Measurements from ENCODE around the gene THAP7.
A peak's percentile ranks its signal among the peaks of the same experiment; 100 is the strongest.

The THAP7 gene

DNA sequence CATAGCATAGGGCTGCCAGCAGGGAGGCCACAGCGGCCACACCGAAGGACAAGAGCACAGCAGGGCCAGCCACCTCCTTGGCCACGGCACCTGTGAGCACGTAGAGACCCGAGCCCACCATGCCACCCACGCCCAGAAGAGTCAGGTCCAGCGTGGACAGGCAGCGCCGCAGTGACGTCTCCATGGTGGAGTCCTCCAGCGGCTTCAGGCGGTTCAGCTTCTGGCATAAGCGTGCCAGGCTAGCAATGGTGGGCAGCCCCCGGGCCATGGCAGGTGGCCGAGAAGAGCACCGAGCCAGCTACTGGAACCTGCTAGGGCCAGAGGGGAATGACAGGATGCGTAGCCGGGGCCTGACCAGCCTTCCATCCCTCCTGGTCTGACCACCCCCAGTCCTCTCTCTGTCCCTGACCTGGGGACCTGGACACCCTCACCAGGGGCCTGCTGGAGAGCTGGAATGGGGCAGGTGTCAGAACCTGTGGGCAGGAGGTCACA lies 29.7 kb upstream of the THAP7 start:
- H3K27me3 ChIP-seq (ENCODE audit: insufficient read depth, low read depth, severe bottlenecking), result no peaks in the 10 kb centered on the region
- no peak overlapping the region for H3K4me3 ChIP-seq (ENCODE audit: low read depth, low read length)

DNA sequence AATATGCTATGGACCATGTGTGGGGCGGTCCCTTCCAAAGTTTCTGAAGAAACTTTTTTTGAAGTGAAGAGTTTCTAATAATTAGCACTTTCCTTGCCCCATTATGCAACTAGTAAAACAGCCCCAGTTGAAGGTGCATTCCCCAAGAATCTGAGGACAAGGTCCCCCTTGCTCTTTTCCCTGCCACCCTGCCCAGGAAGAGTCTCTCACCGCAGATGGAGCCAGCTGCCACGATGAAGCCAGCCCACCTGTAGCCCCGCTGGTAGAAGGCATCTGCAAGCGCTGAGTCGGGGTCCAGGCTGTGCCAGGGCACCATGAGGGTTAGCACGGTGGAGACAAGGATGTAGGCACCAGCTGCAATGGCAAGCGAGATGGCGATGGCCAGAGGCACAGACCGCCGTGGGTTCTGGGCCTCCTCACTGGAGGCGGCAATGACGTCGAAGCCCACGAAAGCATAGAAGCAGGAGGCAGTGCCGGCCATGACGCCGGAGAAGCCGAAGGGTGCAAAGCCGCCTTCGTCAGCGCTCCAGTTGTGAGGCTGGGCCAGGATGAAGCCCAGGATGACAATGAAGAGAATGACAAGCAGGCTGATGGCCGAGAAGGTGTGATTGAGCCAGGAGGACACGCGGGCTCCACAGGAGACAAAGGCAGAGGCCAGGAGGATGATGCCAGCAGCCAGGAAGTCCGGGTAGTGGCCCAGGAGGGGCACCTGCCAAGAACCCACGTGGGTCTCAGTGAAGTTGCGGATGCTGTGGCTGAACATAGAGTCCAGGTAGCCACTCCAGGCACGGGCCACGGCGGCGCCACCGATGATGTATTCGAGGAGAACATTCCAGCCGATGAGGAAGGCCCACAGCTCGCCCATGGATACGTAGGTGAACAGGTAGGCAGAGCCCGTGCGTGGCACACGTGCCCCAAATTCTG lies 29.0 kb upstream of the THAP7 start:
- TF ChIP-seq, protein P1, sequence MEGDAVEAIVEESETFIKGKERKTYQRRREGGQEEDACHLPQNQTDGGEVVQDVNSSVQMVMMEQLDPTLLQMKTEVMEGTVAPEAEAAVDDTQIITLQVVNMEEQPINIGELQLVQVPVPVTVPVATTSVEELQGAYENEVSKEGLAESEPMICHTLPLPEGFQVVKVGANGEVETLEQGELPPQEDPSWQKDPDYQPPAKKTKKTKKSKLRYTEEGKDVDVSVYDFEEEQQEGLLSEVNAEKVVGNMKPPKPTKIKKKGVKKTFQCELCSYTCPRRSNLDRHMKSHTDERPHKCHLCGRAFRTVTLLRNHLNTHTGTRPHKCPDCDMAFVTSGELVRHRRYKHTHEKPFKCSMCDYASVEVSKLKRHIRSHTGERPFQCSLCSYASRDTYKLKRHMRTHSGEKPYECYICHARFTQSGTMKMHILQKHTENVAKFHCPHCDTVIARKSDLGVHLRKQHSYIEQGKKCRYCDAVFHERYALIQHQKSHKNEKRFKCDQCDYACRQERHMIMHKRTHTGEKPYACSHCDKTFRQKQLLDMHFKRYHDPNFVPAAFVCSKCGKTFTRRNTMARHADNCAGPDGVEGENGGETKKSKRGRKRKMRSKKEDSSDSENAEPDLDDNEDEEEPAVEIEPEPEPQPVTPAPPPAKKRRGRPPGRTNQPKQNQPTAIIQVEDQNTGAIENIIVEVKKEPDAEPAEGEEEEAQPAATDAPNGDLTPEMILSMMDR (IDR thresholded peaks at IDR 0.05; ENCODE audit: low read depth, low read length), result no peak
- no peak overlapping the region for H3K27ac ChIP-seq
- DNase-seq, result no peak

More for the DNA sequence above, 29.7 kb upstream of the THAP7 start:
- Histone ChIP-seq H3K27ac (no peak overlapping the region), H3K36me3 (no peaks in the 10 kb centered on the region), H3K9me3 (ENCODE audit: severe bottlenecking) (no peaks in the 10 kb centered on the region)
- DNase-seq, result no peak
- TF ChIP-seq, protein P1 (IDR thresholded peaks at IDR 0.05; ENCODE audit: low read depth, low read length), result no peak

DNA sequence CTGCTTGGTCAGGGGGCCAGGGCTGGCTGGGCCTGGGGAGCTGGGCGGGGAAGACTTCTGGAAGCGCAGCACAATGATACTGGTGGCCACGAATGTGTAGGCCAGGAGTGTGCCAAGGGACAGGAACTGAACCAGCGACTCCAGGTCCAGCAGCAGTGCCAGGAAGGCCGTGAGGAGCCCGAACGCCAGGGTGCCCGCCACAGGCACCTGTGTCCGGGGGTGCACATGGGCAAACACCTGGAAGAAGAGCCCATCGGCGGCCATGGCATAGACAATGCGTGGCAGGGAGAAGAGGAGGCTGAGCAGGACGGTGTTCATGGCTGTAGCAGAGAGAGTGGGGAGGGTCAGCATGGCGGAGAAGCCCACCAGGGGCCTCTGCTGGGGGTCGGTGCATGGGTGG lies 28.1 kb upstream of the THAP7 start:
- H3K36me3 ChIP-seq, result no peaks in the 10 kb centered on the region
- H3K27ac ChIP-seq, result peak overlapping the region; percentile 82; the same call in 1 of the 2 replicates
- no peaks in the 10 kb centered on the region for H3K9me3 ChIP-seq (ENCODE audit: severe bottlenecking)
- DNase-seq, result no peak
- H3K27me3 ChIP-seq (ENCODE audit: insufficient read depth, low read depth, severe bottlenecking), result no peaks in the 10 kb centered on the region
- no peak overlapping the region for H3K4me3 ChIP-seq (ENCODE audit: low read depth, low read length)
- TF ChIP-seq, protein P1 (IDR thresholded peaks at IDR 0.05; ENCODE audit: low read depth, low read length), result no peak

More for the DNA sequence above, 29.0 kb upstream of the THAP7 start:
- H3K4me3 ChIP-seq (ENCODE audit: low read depth, low read length), result no peak overlapping the region
- H3K27me3 ChIP-seq (ENCODE audit: insufficient read depth, low read depth, severe bottlenecking), result no peaks in the 10 kb centered on the region
- no peaks in the 10 kb centered on the region for H3K9me3 ChIP-seq (ENCODE audit: severe bottlenecking)
- H3K36me3 ChIP-seq, result no peaks in the 10 kb centered on the region

DNA sequence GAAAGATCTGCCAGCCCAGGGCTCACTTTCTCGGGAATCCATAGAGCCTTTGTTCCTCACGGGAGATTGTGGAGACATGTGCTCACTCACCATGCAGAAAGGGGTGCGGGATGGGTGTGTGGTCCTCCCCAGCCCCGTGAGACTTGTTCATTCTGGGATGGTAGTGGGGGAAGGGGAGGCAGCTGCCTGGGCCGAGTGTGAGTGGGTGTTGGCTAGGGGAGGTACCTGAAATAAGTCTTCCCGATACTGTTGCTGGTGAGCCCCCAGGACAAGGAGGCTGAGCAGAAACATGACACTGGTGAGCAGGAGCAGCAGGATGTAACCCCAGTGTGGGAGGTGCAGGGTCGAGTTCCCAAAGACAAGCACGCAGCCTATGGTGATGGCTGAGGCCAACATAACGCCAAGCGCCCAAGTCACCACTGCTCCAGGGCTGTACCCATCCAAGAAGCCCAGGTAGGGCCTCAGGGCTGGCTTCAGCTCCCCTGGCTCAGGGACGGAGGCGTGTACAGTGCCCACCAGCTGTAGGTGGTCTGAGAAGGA lies 27.6 kb upstream of the THAP7 start:
- TF ChIP-seq, protein P1 (IDR thresholded peaks at IDR 0.05; ENCODE audit: low read depth, low read length), result no peak
- no peak for DNase-seq
- no peaks in the 10 kb centered on the region for H3K36me3 ChIP-seq
- H3K9me3 ChIP-seq (ENCODE audit: severe bottlenecking), result no peaks in the 10 kb centered on the region
- no peaks in the 10 kb centered on the region for H3K27me3 ChIP-seq (ENCODE audit: insufficient read depth, low read depth, severe bottlenecking)
- peak overlapping the region; percentile 82 for H3K27ac ChIP-seq
- H3K4me3 ChIP-seq (ENCODE audit: low read depth, low read length), result no peak overlapping the region

DNA sequence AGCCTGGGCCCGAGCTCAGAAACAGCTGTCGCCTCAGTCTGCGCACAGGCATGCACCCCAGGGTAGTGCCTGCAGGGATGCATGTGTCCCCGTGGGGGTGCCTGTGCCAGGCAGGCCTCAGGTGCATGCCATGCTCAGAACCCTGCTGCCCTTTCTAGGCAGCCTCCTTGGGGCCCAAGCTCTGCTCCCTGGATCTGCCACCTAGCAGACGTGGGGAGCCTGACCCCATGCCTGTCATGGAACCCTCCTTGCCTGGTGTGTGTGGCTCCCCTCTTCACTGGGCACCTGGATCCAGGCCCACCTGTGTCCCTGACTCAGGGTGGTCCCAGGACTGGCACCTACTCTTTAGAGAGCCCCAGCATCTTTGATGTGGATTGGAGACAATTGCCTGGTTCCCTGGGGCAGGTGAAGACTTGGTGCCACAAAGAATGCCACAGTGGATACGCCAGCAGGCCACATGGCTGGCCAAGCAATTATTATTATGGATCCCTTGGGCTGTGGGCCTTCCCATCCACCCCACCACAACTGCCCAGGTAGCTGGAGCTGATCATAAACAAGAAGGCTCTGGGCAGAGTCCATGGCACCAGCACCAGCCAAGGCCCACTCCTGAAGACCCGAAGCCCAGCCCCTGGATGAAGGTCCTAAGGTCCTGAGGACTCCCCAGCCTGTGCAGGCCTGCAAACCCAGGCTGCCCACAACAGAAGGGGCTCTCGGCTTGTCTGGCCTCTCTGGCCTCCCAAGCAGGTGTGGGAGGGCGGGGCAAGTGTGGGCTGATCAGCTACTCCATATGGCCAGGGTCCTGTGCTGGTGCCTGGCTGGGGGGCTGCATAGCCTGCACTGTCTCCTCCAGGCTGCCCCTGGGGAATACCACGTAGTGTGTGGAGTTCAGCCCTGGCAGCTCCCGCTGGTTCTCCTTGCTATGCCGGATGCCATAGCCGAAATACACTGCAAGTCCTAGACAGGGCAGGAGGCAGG lies 26.6 kb upstream of the THAP7 start:
- Histone ChIP-seq H3K4me3 (ENCODE audit: low read depth, low read length) (no peak overlapping the region), H3K27ac (peak overlapping the region; percentile 82), H3K9me3 (ENCODE audit: severe bottlenecking) (no peaks in the 10 kb centered on the region), H3K36me3 (no peaks in the 10 kb centered on the region), H3K27me3 (ENCODE audit: insufficient read depth, low read depth, severe bottlenecking) (no peaks in the 10 kb centered on the region)
- DNase-seq, result peak; percentile 81
- TF ChIP-seq, protein P1 (IDR thresholded peaks at IDR 0.05; ENCODE audit: low read depth, low read length), result no peak

Data from WERI-Rb-1 (cell line).